Camera-type eye (tissue), 1 donor: ENCODE data around the gene ZNF764. TPM values are rescaled to one million over a fixed set of nuclear protein-coding genes. Genes with fewer than 3 reads are reported as not detected.

ENCODE experiments used
- total RNA-seq: library from RNA; depleted of rRNA; stranded (reverse); fragments of >200 nt; gene quantifications from one replicate; pipeline ENCODE4 v1.2.3, GENCODE V29; 2014

The ZNF764 gene
- 17.8 TPM for total RNA-seq

GRCh38 chr16:30557957-30558788, at the start of gene ZNF764:
Gene ZNF764, minus strand, starts transcription at chr16:30558374. Its CDS starts 192 bp downstream, at chr16:30558182.

GRCh38 chr16:30585400-30586191, 27.4 kb upstream of the ZNF764 start, which contains the start of gene ZNF785:
Gene ZNF785, minus strand, starts transcription at chr16:30585697. Its CDS starts 86 bp downstream, at chr16:30585611.

DNA sequence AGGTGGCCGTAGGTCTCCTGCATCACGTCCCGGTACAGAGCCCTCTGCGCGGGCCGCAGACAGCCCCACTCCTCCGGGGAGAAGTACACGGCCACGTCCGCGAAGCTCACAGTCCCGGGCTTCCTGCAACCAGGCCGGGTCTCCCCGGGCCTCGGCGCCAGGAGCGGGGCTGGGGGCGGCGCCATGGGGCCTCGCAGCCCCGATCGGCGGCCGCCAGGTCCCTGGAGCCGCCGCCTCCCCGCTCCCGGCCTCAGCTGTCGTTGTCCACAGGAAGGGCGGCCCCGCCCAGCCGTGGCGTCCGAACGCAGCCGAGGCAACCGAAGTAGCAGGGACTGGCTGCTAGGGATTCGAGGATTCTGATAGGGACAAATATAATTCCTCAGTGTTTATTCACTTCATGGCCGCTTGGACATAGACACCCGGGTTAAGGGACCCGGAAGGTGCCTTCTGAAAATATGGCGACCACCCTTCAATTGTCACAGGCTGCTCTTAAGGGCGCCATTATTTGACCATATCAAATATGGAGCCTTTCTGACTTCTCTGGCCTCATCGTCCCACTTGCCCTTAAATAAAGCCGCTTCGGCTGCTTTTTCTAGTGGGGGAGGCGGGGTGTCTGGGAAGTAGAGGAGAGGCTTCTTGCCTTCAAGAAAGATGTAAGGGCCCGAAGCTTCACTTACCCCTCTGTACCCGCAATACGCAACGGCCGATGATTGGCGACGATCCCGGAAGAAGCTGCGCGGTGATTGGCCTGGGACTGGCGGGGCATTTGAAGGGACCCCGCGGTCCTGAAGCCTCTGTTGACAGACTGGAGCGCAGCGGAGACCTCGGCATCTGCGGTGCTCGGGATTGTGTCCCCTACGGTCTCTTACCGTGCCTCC, 13.5 kb upstream of the ZNF764 start, which contains the start of gene ZNF688:
ZNF688 (minus strand) TSS at position 270 of the 878 bp plus-strand sequence; CDS start at position 185, 85 bp downstream.

GRCh38 chr16:30534368-30535105, 23.6 kb downstream of the ZNF764 start, which contains the start of gene ZNF747:
Gene ZNF747, minus strand, starts transcription at chr16:30534858. Its CDS starts 179 bp downstream, at chr16:30534679.

DNA sequence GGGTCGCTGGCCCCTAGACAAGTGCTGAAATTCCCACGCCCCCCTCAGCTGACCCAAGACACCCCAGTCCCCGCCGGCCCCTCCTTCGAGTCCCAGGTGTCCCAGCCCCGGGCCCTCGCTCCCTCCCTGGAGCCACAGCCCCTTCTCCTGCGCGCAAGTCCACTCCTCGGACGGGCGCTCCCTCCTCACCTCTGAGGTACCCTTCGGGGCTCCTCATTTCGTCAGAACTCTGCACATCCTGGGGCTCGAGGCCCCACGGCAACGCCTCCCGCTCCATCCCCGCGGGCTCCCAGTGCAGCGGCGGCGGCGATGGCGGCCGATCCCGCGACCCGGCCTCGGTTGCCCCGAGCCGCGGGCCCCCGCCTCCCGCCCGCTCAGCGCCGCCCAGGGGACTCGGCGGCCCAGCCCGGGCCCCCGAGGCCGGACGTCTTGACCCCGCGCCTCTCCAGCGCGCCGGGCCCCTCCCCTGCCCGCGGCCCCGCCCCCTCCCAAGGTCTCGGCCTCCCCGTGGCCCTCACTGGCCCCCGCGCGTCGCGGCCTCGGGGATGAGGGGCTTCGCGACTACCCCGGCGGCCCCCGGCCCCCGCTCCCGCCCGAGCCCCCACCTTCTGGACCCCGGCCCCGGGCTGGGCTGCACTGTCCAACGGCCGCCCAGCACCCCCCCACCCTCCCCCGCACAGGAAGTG, 31.9 kb downstream of the ZNF764 start, which contains the start of gene ZNF768:
ZNF768 (minus strand) TSS at position 430 of the 686 bp plus-strand sequence; CDS start at position 277, 153 bp downstream.

Other genes starting within 250 kb of the ZNF764 start
- 38.5 TPM for gene CD2BP2, start 203.1 kb downstream of the ZNF764 start, total RNA-seq
- gene TBC1D10B, start 187.9 kb downstream of the ZNF764 start, total RNA-seq = 38.1 TPM
- gene MYL11, start 183.6 kb downstream of the ZNF764 start, total RNA-seq = 194 TPM
- 0.44 TPM for gene SEPTIN1, start 175.8 kb downstream of the ZNF764 start, total RNA-seq
- 18.3 TPM for gene ZNF48, start 163.0 kb downstream of the ZNF764 start, total RNA-seq
- gene ZNF771, start 150.8 kb downstream of the ZNF764 start, total RNA-seq = 8.4 TPM
- 20.0 TPM for gene DCTPP1, start 128.3 kb downstream of the ZNF764 start, total RNA-seq
- 17.2 TPM for gene SEPHS2, start 112.5 kb downstream of the ZNF764 start, total RNA-seq
- 3.8 TPM for gene ITGAL, start 85.6 kb downstream of the ZNF764 start, total RNA-seq
- gene ZNF768, start 31.8 kb downstream of the ZNF764 start, total RNA-seq = 26.4 TPM
- gene ZNF747, start 23.5 kb downstream of the ZNF764 start, total RNA-seq = 18.6 TPM
- 9.2 TPM for gene ZNF688, start 13.3 kb upstream of the ZNF764 start, total RNA-seq
- 30.5 TPM for gene ZNF785, start 27.3 kb upstream of the ZNF764 start, total RNA-seq
- 8.2 TPM for gene ZNF689, start 52.0 kb upstream of the ZNF764 start, total RNA-seq
- 26.1 TPM for gene PRR14, start 92.6 kb upstream of the ZNF764 start, total RNA-seq
- gene FBRS, start 100.1 kb upstream of the ZNF764 start, total RNA-seq = 30.7 TPM
- gene SRCAP, start 140.8 kb upstream of the ZNF764 start, total RNA-seq = 58.9 TPM
- 10.8 TPM for gene PHKG2, start 190.1 kb upstream of the ZNF764 start, total RNA-seq
- gene CFAP119, start 203.7 kb upstream of the ZNF764 start, total RNA-seq = 4.6 TPM
- gene RNF40, start 203.9 kb upstream of the ZNF764 start, total RNA-seq = 148 TPM
- gene ZNF629, start 228.8 kb upstream of the ZNF764 start, total RNA-seq = 18.8 TPM